ENCODE results near the gene ACTR8.

ACTR8 gene

DNA sequence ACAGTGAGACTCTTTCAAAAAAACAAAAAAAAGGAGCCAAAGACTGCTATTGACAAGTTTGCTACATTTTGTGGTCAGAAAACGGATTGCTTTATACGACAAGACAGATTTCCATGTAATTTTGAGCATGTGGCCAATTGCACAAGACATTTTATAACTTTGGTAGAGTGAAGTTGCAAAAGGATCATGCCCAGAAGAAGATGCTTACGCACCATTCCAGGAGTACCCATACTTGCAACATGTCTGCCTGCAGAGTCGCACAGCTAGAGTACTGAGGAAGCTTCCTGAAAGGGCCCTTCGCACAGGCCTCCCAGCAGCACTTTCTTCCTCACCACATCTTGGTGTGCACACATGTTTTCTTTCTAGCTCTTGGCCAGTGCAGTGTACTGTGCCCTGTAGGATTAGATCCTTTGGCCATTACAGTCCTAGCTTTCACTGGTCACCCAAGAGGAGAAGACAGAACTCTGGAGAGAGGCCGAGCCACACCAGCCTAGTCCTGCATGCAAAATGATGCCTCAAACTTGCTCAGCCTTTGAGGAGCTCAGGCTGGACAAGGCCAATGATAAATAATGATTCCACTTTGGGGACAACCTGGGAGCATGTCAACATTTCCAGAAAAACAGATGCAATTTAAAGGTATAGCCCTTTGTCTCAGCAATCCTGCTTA lies 47.4 kb downstream of the ACTR8 start:
- no peak for DNase-seq (ENCODE audit: low read depth)

DNA sequence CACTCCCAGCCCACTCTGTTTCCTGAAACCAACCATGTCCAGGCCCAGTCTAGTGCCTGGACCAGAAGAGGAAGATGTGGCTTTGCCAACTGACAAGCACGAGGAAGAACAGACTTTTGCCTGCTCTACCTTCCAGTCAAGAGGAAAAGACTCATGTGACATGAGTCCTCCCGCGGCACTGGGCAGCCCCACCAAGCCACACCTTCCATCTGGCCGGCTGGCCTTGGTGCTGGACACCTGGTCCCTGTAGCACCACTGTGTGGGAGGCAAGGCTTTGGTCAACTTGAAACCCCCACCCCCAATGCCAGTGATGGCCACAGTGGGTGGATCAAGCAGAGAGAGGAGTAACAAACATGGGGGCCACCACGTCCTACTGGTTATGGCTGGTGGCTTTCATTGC lies 48.3 kb downstream of the ACTR8 start:
- no peak for DNase-seq (ENCODE audit: low read depth)

DNA sequence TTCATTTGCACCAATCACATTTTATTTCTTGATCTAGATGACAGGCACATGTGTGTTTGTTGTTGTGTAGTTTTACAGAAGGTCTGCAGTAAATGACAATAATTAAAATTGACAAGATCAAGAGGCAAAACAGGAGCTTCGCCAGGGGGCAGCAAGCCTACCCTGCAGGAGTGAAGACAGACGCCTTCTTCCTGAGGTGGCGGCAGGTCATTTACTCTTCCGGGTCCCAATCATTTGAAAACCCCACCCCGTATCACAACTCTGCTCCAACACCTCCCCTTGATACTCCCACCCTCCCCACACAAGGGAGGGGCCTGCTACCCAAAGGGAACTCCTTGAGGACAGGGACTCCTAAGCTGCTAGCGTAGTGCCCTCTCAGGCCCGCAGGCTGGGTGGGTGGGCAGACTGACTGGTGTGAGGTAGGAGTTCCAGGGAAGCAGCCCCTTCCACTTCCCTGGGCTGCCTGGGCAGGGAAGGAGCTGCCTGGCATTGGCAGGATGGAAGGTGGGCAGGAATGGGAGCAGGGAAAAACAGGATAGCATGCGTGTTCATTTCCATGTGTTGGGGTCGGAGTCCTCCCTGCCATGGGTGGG lies 48.8 kb downstream of the ACTR8 start:
- DNase-seq (ENCODE audit: low read depth): no peak

DNA sequence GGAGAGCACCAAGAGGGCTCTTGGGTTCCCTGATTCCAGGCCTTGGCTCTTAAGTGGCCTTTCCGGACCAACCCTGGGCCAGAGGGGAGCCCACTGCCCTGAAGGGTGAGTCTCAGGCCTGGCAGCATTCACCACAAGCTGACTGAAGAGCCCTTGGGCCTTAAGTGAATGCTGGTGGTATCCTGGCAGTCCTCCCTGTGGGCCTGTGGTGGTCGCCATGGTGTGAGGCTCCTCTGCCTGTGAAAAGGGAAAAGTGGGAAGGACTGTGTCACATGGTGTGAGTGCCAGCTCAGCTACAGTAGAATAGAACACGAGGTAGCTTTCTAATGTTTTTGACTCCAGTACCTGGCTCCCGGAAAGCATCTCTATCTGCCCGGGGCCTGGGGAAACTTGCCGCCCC lies 51.0 kb downstream of the ACTR8 start:
- DNase-seq (ENCODE audit: low read depth): no peak

DNA sequence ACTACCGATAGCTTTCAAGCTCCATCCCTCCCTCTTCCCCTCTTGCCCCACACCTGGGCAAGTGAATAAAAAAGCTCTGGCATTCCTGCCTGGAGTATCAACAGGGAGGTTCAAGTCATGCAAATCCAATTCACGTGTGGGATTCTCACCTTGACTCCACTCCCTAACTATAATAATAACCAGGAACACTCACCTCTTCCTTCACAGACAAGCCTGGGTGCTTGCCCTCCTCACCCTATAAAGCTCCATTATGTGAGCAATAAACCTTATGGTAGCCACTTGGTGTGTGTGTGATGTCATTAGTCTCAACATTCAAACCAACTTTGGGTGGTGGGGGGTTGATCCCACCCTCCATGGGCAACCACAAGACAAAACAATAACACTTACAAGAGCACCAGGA lies 52.3 kb downstream of the ACTR8 start:
- no peak for DNase-seq (ENCODE audit: low read depth)

DNA sequence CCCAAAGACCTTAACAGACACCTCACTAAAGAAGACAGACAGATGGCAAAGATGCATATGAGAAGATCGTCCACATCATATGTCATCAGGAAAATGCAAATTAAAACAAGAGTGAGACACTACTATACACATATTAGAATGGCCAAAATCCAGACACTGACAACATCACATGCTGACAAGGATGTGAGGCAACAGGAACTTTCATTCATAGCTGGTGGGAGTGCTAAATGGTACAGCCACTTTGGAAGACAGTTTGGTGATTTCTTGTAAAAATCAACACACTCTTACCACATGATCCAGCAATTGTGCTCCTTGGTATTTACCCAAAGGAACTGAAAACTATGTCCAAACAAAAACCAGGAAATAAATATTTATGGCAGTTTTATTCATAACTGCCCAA lies 53.4 kb downstream of the ACTR8 start:
- DNase-seq (ENCODE audit: low read depth): no peak

DNA sequence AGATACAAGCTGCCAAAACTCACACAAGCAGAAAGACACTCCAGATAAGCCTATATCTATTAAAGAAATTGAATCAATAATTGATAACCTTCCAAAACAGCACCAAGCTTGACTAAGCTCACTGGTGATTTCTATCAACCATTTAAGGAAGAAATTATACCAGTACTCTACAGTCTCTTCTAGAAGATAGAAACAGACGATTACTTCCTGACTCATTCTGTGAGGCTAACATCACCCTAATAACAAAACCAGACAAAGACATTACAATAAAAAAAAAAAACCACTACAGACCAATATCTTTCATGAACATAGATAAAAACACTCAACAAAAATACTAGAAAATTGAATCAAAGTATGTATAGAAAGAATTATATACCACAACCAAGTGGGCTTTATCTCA lies 55.9 kb downstream of the ACTR8 start:
- DNase-seq (ENCODE audit: low read depth): no peak

DNA sequence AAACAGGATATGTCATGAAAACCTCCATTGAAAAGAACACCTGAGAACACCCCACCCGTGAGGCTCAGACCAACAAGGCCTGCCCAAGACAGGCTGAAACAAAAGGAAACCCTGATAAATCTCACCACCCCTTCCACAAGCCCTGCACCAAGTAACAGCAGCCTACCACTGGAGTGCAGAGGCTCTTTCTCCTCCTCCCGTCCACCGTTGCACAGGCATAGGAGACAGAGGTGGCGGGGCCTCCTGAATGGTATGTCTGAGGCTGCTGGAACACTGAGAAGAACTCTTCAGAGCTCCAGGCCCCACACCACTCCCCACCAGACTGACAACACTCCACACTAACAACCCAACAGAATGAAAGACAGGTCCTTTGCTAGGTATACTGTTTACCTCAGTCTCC lies 57.2 kb downstream of the ACTR8 start:
- DNase-seq (ENCODE audit: low read depth): no peak

DNA sequence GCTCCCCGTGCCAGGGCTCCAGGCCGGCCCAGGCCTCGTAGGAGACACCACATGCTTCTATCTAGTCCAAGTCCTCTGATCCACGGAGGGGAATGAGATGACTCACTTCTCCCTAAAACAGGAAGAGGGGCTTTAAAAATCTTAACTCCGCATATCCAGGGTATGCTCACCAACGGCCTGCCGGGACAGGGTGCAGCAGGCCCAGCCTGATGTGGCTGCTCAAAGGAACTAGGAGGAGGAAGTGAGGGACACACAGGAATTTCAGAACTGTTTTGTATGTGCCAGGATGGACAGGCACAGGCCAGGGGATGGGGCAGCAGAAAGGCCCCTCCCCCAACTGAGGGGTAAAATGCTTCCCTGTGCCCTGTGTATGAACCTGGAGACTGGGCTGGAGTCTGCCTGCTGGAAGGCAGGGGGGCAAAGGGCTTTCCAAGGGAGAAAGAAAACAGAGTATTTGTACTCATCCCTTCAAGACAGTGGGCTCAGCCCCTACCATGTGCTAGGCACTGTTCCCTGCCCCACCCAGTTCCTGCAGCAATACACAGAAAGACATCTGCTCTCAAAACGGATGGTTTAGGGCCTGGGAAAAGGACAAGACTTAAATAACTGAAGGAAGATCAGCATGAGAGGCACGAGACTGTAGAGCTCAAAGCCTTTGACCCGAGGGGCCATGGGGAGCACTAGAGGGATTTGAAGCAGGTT lies 57.8 kb downstream of the ACTR8 start:
- no peak for DNase-seq (ENCODE audit: low read depth)

DNA sequence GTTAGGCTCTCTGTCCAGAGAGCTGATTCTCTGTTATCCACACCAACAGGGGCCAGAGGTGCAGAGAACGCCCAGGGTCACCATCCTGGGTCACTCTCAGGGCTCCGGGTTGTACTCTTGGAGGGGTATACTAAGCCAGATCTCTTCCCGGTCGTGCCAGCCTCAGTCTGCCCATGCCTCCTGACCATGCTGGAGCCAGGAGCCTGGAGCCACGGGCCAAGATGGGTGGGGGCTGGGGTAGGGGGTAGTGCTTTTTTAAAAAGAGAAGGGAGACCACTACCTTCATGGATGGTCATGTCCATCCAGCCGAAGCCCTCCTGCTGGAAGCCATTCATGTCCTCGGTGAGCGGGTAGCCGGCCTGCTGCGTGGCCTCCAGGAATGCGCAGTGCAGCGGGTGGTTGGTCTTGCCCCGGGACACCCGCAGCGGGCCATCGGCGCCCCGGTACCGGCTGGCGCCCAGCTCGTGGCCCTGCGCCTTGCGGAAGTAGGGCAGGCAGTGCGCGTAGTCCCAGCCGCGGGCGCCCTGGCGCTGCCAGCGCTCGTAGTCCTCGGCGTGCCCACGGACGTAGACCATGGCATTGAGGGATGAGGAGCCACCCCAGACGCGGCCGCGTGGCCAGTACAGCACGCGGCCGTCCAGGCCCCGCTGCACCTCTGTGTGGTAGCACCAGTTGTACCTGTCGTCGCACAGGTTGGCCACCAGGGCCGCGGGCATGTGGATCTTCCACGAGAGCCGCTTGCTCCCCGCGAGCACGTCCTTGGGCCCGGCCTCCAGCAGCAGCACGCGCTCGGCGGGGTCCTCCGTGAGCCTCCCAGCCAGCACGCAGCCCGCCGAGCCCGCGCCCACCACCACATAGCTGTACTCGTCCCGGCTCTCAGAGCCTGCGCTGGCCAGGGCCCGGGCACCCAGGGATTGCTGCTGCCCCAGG lies 58.7 kb downstream of the ACTR8 start:
- DNase-seq (ENCODE audit: low read depth): no peak

DNA sequence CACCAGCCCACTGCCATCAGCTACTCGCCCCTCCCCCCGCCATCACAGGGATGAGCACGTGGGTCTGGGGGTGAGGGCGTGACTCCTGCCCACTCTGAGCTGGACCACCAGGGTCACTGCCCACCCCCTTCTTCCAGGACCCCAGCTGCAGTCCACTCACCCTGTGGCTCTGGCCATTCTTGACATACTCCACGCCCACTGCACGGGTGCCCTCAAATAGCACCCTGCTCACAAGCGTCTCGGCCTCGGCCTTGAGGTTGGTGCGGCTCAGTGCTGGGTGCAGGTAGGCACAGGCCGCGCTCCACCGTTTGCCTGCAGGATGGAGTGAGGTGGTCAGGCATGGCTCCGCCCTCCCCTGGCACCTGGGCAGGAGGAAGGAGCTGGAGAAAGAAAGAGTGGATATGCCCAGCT lies 59.6 kb downstream of the ACTR8 start:
- no peak for DNase-seq (ENCODE audit: low read depth)

DNA sequence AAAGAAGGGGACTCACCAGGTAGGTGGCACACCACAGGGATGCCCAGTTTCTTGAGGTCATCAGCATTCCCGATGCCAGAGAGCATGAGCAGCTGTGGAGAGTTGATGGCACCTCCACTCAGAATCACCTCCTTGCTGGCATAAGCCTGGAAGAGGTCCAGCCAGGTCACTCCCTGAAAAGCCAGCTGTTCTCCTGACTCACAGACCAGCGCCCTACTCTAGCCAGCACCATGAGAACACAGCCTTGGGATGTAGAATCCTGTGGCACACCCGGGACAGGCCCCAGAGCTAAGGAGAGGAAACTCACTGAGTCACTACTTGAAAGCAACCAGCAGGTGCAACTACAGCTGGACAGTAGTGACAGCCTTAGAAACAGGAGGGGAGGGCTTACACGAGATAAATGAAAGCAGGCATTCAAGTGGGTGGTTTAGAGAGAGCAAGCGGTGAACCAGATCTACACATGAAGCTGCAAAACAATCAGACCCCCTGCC lies 60.3 kb downstream of the ACTR8 start:
- DNase-seq (ENCODE audit: low read depth): no peak

DNA sequence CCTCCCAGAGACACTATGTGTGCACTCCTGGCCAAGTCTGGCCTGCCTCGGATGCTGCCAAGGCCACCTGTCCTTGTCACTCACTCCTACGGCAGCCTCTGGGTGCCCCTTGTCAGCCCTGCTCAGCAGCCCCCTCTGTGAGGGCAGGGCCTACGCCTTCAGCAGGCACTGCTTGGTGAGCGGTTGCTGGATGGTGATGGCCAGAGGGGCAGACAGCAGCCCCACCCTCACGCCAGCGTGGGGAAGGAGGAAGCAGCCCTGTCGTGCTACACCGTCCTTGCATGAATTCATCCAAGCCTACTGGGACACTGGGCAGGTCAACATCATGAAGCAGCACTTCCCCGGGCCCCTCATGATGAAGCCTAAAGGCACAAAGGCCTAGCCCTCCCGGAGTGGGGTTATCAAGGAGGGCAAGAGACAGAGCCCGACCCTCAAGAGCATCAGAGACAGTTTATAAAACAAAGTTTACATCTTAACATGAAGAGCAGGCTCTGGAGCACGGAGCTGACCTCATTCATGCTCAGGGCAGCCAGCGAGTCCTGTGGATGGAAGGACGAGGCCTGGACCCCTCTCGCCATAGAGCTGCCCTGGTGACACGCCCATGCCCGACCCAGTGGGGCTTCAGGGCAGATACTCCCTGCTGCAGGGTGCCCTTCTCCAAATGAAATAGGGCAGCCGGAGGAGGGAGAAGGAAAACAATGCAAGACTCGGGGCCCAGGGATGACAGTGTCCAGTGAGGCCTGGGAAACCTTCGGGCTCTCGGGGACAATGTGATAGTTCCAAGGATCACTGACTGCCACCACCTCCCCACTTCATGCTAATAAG lies 61.0 kb downstream of the ACTR8 start:
- no peak for DNase-seq (ENCODE audit: low read depth)

DNA sequence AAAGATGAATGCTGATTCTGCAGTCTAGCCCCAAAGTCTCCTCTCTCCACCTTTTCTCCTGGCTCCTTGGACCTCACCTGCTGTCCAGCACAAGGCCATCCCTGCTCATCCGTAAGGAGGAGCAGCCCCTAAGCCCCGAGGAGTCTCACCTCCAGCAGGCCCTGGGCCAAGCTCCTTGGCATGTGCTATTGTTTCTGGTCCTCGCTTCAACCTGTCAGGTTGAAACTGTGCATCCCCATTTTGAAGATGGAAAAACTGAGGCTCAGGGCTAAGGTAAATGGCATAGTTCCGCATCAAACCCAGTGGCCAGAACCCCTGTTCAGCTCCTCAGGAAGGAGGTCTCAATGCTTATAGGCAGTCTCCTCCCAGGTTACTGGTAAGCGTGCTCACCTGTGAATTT lies 61.9 kb downstream of the ACTR8 start:
- DNase-seq (ENCODE audit: low read depth): no peak

DNA sequence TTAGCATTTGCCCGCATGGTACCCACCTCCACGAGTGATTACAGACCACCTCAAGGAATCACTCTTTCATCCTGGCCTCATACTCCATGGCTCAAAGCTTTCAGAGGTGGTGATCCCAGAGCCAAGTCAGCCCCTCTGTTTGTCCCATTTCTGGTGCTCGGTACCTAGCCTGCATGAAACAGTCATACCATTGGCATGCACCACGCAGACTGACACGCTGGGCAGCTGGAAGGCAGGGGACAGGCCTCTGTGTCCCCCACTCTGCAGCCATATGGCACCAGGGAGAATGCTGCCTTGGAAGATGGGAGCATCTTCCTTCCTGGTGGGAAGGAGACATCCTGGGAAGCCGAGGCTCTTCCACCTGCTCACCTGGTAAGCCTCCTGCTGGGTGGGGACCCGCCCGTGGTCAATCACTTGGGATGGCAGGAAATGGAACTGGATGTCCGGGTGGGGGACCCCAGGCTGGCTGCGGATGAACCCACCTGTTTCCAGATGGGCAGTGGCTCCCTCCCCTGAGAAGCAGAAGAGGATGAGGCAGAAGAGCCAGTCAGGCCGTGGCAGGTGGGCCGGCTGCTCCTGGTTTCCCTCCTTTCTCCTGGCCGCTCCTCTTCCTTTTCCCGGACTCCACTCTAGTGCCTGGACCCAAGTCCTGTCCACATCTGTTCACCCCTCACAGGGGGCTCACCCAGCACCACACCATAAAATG lies 62.6 kb downstream of the ACTR8 start:
- DNase-seq (ENCODE audit: low read depth): no peak

DNA sequence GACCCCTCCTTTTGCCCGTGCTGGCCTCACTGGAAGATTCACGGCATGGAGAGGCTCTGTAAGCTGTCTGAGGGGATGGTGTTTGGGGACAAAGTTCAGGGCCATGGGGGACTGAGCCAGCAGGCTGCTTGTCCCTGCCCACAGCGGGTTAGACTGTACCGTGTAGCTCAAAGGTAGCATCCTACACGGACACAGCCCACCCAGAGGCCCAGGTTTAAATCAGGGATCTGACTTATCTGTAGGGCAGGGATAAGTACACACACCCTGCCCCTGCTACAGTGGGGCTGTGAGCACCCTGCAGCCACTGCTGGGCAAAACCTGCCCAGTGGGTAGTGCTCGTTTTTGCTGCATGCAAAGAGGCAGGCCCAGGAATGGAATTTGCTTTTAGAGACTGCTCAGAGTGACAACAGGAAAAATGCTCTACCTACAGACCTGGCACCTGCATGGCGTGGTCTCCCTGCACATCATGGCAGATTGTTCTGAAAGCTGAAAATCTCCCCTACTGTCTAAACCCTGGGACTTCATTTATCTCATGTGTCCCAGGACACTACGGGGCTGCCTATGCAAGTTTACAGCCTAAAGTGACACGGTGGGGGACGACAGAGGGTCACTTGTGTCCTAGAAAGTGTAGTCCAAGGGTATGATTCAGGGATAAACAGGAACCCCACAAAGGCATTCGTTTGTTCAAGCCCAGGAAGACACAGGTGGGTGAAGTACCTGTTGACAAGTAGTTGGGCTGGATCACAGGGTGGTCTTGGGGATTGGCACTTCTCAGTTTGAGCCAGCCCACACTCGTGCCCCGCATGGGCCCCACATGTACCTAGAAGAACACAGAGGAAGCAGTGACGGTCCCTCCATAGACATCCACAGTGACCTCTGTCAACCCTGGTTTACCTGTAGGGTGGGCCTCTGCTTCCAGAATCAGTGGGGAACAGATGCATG lies 63.5 kb downstream of the ACTR8 start:
- no peak for DNase-seq (ENCODE audit: low read depth)

DNA sequence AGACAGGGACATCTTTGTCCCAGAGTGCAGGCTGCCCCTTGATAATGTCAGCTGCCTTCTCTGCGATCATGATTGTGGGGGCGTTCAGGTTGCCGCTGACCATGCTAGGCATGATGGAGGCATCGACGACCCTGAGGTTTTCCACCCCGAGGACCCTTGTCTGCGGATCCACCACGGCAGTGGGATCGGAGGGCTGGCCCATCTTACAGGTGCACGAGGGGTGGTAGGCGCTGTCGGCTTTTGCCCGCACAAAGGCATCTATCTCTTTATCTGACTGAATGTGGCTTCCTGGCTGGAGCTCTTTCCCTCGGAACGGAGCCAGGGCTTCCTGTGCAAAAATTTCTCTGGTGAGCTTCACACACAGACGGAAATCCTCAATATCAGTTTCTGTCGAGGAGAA lies 64.1 kb downstream of the ACTR8 start:
- no peak for DNase-seq (ENCODE audit: low read depth)

DNA sequence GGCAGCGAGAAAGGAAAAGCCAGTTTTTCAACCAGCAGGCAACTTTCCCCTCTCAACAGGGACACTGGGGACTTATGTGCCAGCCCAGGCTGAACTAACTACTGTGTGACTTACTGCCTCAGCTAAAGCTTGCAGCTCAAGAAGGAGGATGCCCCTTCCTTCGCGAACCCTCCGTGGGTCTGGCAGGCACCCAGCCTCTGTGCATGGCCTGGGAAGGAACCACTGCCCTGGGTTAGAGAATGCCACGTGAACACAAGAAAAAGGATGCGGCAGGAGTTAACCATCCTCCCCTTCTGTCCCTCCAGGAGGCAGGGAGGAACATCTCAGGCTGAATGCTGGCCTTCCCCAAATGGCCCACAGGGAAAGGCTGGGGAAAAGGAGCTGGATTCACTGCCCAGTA lies 64.7 kb downstream of the ACTR8 start:
- DNase-seq (ENCODE audit: low read depth): no peak
